K562 (cell line): ENCODE data around the gene NME9. TPM values are rescaled to one million over a fixed set of nuclear protein-coding genes. Genes with fewer than 3 reads are reported as not detected.

Experiments
- ATAC-seq: fragments of 200-7000 bp; cut with Tn5 transposase; 3 replicates; pipeline ENCODE4 v1.9.1; 2020; ENCODE audit warnings: moderate library complexity
- BruUV-seq: library from RNA; stranded (reverse); fragments of 400-500 nt; replicated peaks from 2 replicates; lab custom pipeline; 2021; lab: Mats Ljungman, UMichigan
- CTCF ChIA-PET: fragments of 300-600 bp; formaldehyde crosslinking; extraction: SDS; loops from one replicate; lab custom pipeline; 2021; ENCODE audit warnings: low intra/inter-chr PET ratio; lab: Yijun Ruan, JAX
- POLR2A ChIA-PET: fragments of 300-600, 350-650 bp; sonication (Branson Sonifier 250); formaldehyde crosslinking; extraction: SDS; loops from one replicate; lab custom pipeline; 2021; ENCODE audit warnings: antibody characterized with exemption, inconsistent platforms; lab: Yijun Ruan, JAX
- DNase-seq, 4 experiments: peaks; one replicate each; pipeline versions ENCODE4 v3.0.0 to v3.0.0-alpha.2; 2011 to 2018; ENCODE audit warnings: low spot score in 3 of 4, mixed read lengths in 3 of 4; ENCODE audit errors: extremely low read depth in 1 of 4
- FAIRE-seq: peaks from 2 replicates; lab custom pipeline; 2011; peaks lifted over from hg19 to GRCh38; lab: Jason Lieb, UNC
- H2AFZ ChIP-seq: 2 replicates; pipeline ENCODE4 v1.6.0; 2011; ENCODE audit warnings: low read depth, low read length, control low read depth, inconsistent platforms
- H3K27ac ChIP-seq: fragments of 200-600 bp; 3 replicates; pipeline ENCODE4 v1.8.0; 2011; ENCODE audit warnings: low read depth, mild to moderate bottlenecking, control low read depth, inconsistent platforms, low read length, moderate library complexity, mixed read lengths; ENCODE audit errors: extremely low read depth
- H3K27me3 ChIP-seq, 2 experiments: fragments of 300-600 bp in 1 of 2; 2 replicates in 1 of 2; 3 replicates in 1 of 2; pipeline versions ENCODE4 v1.6.0 to v1.8.0; 2011; ENCODE audit warnings: inconsistent platforms in 2 of 2, low read length in 2 of 2, mild to moderate bottlenecking in 1 of 2, mixed read lengths in 1 of 2, moderate library complexity in 1 of 2; ENCODE audit not compliant: control insufficient read depth in 2 of 2, insufficient read depth in 2 of 2
- H3K36me3 ChIP-seq: fragments of 300-600 bp; 3 replicates; pipeline ENCODE4 v1.8.0; 2011; ENCODE audit warnings: mild to moderate bottlenecking, low read length, inconsistent platforms; ENCODE audit not compliant: control insufficient read depth, insufficient read depth
- H3K4me1 ChIP-seq, 2 experiments: fragments of 200-600 bp in 1 of 2; replicated peaks in 1 of 2; 2 replicates in 1 of 2; 3 replicates in 1 of 2; pipeline versions ENCODE4 v1.5.1 to v1.8.0; 2011; ENCODE audit warnings: inconsistent platforms in 2 of 2, low read length in 2 of 2, mild to moderate bottlenecking in 1 of 2, mixed read lengths in 1 of 2, moderate library complexity in 1 of 2; ENCODE audit not compliant: control insufficient read depth in 2 of 2, insufficient read depth in 2 of 2
- H3K4me2 ChIP-seq: 2 replicates; pipeline ENCODE4 v1.6.1; 2011; ENCODE audit warnings: low read length, control low read depth, inconsistent platforms, mixed read lengths; ENCODE audit not compliant: insufficient read depth
- H3K4me3 ChIP-seq: fragments of 200-600 bp; sonication (generic), shearing (Covaris generic); 2 replicates; pipeline ENCODE4 v1.5.1; 2016; ENCODE audit warnings: control low read depth, inconsistent platforms
- H3K79me2 ChIP-seq: fragments of 200-600 bp; 3 replicates; pipeline ENCODE4 v1.8.0; 2011; ENCODE audit warnings: low read length, inconsistent platforms; ENCODE audit not compliant: control insufficient read depth, insufficient read depth
- H3K9ac ChIP-seq, 2 experiments: 2 replicates each; pipeline versions ENCODE4 v1.6.0 to v1.6.1; 2011; ENCODE audit warnings: low read depth in 2 of 2, low read length in 2 of 2, control low read depth in 1 of 2, inconsistent platforms in 1 of 2, mild to moderate bottlenecking in 1 of 2, mixed read lengths in 1 of 2; ENCODE audit not compliant: insufficient read depth in 1 of 2
- H3K9me1 ChIP-seq: one replicate; pipeline ENCODE4 v1.6.0; 2011; ENCODE audit warnings: inconsistent platforms, mild to moderate bottlenecking, low read length, moderate library complexity; ENCODE audit not compliant: control insufficient read depth, insufficient read depth
- H3K9me3 ChIP-seq: replicated peaks from 2 replicates; pipeline ENCODE4 v1.5.1; 2011; ENCODE audit warnings: low read depth, low read length, inconsistent platforms; ENCODE audit not compliant: control insufficient read depth, insufficient read depth
- H4K20me1 ChIP-seq: replicated peaks from 2 replicates; pipeline ENCODE4 v1.6.1; 2011; ENCODE audit warnings: low read length, inconsistent platforms, mixed read lengths; ENCODE audit not compliant: control insufficient read depth, insufficient read depth
- SRSF9 ChIP-seq: fragments of 200-400 bp; formaldehyde crosslinking; IDR thresholded peaks from 2 replicates; pipeline ENCODE4 v1.6.1; 2017; ENCODE audit warnings: low read depth, low read length, borderline replicate concordance
- WGBS: fragments of 100-300 bp; shearing (Covaris generic); methylation state at CpG from one replicate; pipeline ENCODE4 v1.1.6; 2016; ENCODE audit warnings: low coverage, mixed read lengths; ENCODE audit not compliant: insufficient coverage; ENCODE audit errors: missing lambda C conversion rate; 5-methylcytosine and 5-hydroxymethylcytosine counted together
- in situ Hi-C: fragments of 300-500 bp; cut with MboI; formaldehyde crosslinking; loops from 4 replicates; pipeline ENCODE4 v1.15.0; 2018; ENCODE audit warnings: inconsistent platforms, mixed read lengths
- intact Hi-C: fragments of 100-400 bp; cut with micrococcal nuclease; formaldehyde crosslinking; loops from 2 replicates; pipeline ENCODE4 v1.14.2; 2022
- polyA plus RNA-seq, 8 experiments: library from polyadenylated mRNA; depleted of rRNA in 4 of 8; stranded (reverse) in 5 of 8; unstranded in 3 of 8; fragments of >200 nt; fragmentation: Nextera tagmentation in 2 of 8; fragmentation: Illumina TruSeq in 1 of 8; extraction: Ambion mirVana in 2 of 8; extraction: Trizol in 1 of 8; gene quantifications; 2 replicates each; pipeline versions ENCODE4 v1.2.1 to v1.2.3, GENCODE V29; 2011 to 2014; ENCODE audit warnings: inconsistent platforms in 1 of 8, missing spikeins in 1 of 8
- total RNA-seq, 7 experiments: library from RNA; depleted of rRNA in 6 of 7; stranded (reverse); fragments of >200 nt in 6 of 7; fragmentation: Illumina TruSeq in 2 of 7; extraction: Trizol in 2 of 7; gene quantifications; 2 replicates each; pipeline versions ENCODE4 v1.2.1 to v1.2.3, GENCODE V29; 2011 to 2021; ENCODE audit warnings: low replicate concordance in 1 of 7
- TF ChIP-seq, protein P1 (sequence below): fragments of 200-800 bp; sonication (Bioruptor generic); IDR thresholded peaks from 2 replicates; pipeline ENCODE4 v1.6.1; 2017; ENCODE audit warnings: missing genetic modification characterization, missing compliant biosample characterization

Gene NME9
- total and polyA plus RNA-seq, 9 of the 15 experiments (the other 6 are each of a cell fraction or from before 2014, with no cell fraction given): 0.05 to 0.15 (median 0.13) TPM; not detected in 6

DNA sequence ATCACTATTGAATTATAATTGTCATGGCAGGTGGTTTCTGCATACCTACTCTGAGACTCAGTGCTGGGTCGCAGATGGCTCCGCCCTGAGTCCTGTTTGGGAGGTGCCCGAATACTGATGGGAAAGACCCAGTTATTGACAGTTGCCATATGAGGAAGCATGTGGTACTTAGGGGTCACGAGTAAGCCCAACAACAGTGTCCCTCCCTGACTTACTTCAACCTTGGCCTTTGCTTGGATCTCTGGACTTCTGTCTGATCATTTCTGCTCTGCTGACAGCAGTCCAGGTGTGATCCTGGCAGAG, 35.6 kb upstream of the NME9 start:
- TF ChIP-seq SRSF9: no peak
- TF ChIP-seq, protein P1, sequence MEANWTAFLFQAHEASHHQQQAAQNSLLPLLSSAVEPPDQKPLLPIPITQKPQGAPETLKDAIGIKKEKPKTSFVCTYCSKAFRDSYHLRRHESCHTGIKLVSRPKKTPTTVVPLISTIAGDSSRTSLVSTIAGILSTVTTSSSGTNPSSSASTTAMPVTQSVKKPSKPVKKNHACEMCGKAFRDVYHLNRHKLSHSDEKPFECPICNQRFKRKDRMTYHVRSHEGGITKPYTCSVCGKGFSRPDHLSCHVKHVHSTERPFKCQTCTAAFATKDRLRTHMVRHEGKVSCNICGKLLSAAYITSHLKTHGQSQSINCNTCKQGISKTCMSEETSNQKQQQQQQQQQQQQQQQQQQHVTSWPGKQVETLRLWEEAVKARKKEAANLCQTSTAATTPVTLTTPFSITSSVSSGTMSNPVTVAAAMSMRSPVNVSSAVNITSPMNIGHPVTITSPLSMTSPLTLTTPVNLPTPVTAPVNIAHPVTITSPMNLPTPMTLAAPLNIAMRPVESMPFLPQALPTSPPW (CRISPR knock-in tag): no peak
- H3K36me3 ChIP-seq: no peaks in the 10 kb centered on the region
- CTCF ChIA-PET: no interaction called here
- H2AFZ ChIP-seq: no peak overlapping the region
- peaks cover 4% of the 10 kb centered on the region for H3K9me1 ChIP-seq
- POLR2A ChIA-PET: no interaction called here
- in situ Hi-C loops (no loop called here), intact Hi-C loops (no loop called here)
- no peak overlapping the region for H3K4me3 ChIP-seq
- no peaks in the 10 kb centered on the region for H4K20me1 ChIP-seq
- H3K9ac ChIP-seq: no peak overlapping the region
- no peaks in the 10 kb centered on the region; a peak in 2 of 5 replicates for H3K4me1 ChIP-seq
- WGBS: 29% methylated on average over 4 of the region's 4 CpGs
- H3K9me3 ChIP-seq: no peaks in the 10 kb centered on the region
- no peak overlapping the region for H3K27ac ChIP-seq
- H3K4me2 ChIP-seq: no peak overlapping the region
- BruUV-seq: no TSS peak
- peaks cover 0 to 38% of the 10 kb centered on the region in 2 experiments; a peak in 3 of 5 replicates for H3K27me3 ChIP-seq
- no peak for FAIRE-seq
- no peak for DNase-seq
- H3K79me2 ChIP-seq: no peaks in the 10 kb centered on the region
- no peak for ATAC-seq
